Panc1 (cell line): ENCODE data around the gene PRR29. TPM values are rescaled to one million over a fixed set of nuclear protein-coding genes. Genes with fewer than 3 reads are reported as not detected.
A peak's percentile ranks its signal among the peaks of the same experiment; 100 is the strongest.

ENCODE experiments used
- ATAC-seq: fragments of 200-7000 bp; cut with Tn5 transposase; 2 replicates; pipeline ENCODE4 v1.9.1; 2020; ENCODE audit warnings: mild to moderate bottlenecking, moderate library complexity
- BruUV-seq: library from RNA; stranded (reverse); fragments of 400-500 nt; replicated peaks from 2 replicates; lab custom pipeline; 2021; lab: Mats Ljungman, UMichigan
- CTCF ChIA-PET: fragments of 300-600 bp; sonication (Branson Sonifier 250); formaldehyde crosslinking; loops from one replicate; lab custom pipeline; 2022; ENCODE audit warnings: antibody characterized with exemption; lab: Charles Lee
- POLR2A ChIA-PET: fragments of 300-600 bp; sonication (Branson Sonifier 250); formaldehyde crosslinking; loops from one replicate; lab custom pipeline; 2022; ENCODE audit warnings: antibody characterized with exemption; lab: Charles Lee
- DNase-seq: peaks from one replicate; pipeline ENCODE4 v3.0.0-alpha.2; 2010; ENCODE audit warnings: low read depth, low spot score
- H3K27ac ChIP-seq: 2 replicates; pipeline ENCODE4 v1.5.1; 2011; ENCODE audit warnings: mild to moderate bottlenecking, low read length, inconsistent platforms
- H3K27me3 ChIP-seq: fragments of 200-500 bp; sonication (Bioruptor generic); 2 replicates; pipeline ENCODE4 v1.6.0; 2014; ENCODE audit warnings: low read length, inconsistent platforms; ENCODE audit not compliant: control insufficient read depth, insufficient read depth
- H3K36me3 ChIP-seq: fragments of 200-500 bp; sonication (Bioruptor generic); 2 replicates; pipeline ENCODE4 v1.5.1; 2014; ENCODE audit warnings: inconsistent platforms, mild to moderate bottlenecking, low read length, moderate library complexity; ENCODE audit not compliant: control insufficient read depth, insufficient read depth
- H3K4me1 ChIP-seq: 2 replicates; pipeline ENCODE4 v1.5.1; 2011; ENCODE audit warnings: inconsistent platforms, mild to moderate bottlenecking, low read length, moderate library complexity; ENCODE audit not compliant: control insufficient read depth, insufficient read depth
- H3K4me3 ChIP-seq, 2 experiments: 2 replicates each; pipeline ENCODE4 v1.5.1; 2011 to 2012; ENCODE audit warnings: low read depth in 2 of 2, low read length in 2 of 2, mild to moderate bottlenecking in 2 of 2, inconsistent platforms in 1 of 2, moderate library complexity in 1 of 2
- H3K9me3 ChIP-seq: fragments of 200-500 bp; sonication (Bioruptor generic); 2 replicates; pipeline ENCODE4 v1.5.1; 2014; ENCODE audit warnings: low read depth, mild to moderate bottlenecking, inconsistent platforms, low read length, moderate library complexity; ENCODE audit not compliant: control insufficient read depth, insufficient read depth
- POLR2AphosphoS5 ChIP-seq: IDR thresholded peaks from 2 replicates; pipeline ENCODE4 v1.6.1; 2012; ENCODE audit warnings: mild to moderate bottlenecking, low read depth, low read length, moderate library complexity
- SIN3A ChIP-seq: IDR thresholded peaks from 2 replicates; pipeline ENCODE4 v1.6.1; 2012; ENCODE audit warnings: low read depth, mild to moderate bottlenecking, low read length, moderate library complexity, borderline replicate concordance; ENCODE audit not compliant: insufficient read depth
- TCF7L2 ChIP-seq: IDR thresholded peaks from 2 replicates; pipeline ENCODE4 v1.6.1; 2011; ENCODE audit warnings: mild to moderate bottlenecking, low read depth, low read length, inconsistent platforms
- in situ Hi-C: cut with HindIII; loops from 2 replicates; pipeline ENCODE4 v1.10.0; 2016; ENCODE audit warnings: low sequenced_read_pairs, low pct_unique_long_range_greater_than_20kb
- intact Hi-C: fragments of 100-400 bp; cut with micrococcal nuclease; formaldehyde crosslinking; loops from one replicate; pipeline ENCODE4 v1.10.0; 2022; ENCODE audit not compliant: unreplicated experiment
- total RNA-seq: library from RNA; stranded (reverse); gene quantifications from one replicate; pipeline ENCODE4 v1.2.1, GENCODE V29; 2021; ENCODE audit not compliant: unreplicated experiment
- TF ChIP-seq, protein P1 (sequence below), 2 experiments: IDR thresholded peaks; 2 replicates each; pipeline ENCODE4 v1.6.1; 2011 to 2012; ENCODE audit warnings: low read depth in 2 of 2, control low read depth in 1 of 2, low read length in 1 of 2, mild to moderate bottlenecking in 1 of 2, moderate library complexity in 1 of 2; ENCODE audit not compliant: insufficient read depth in 1 of 2
- TF ChIP-seq, protein P2 (sequence below): fragments of 450-650 bp; IDR thresholded peaks from 2 replicates; pipeline ENCODE4 v1.5.1; 2017; ENCODE audit warnings: mild to moderate bottlenecking

Gene PRR29
- total RNA-seq, 1 experiment from 2014 or later: 0.10 TPM

DNA sequence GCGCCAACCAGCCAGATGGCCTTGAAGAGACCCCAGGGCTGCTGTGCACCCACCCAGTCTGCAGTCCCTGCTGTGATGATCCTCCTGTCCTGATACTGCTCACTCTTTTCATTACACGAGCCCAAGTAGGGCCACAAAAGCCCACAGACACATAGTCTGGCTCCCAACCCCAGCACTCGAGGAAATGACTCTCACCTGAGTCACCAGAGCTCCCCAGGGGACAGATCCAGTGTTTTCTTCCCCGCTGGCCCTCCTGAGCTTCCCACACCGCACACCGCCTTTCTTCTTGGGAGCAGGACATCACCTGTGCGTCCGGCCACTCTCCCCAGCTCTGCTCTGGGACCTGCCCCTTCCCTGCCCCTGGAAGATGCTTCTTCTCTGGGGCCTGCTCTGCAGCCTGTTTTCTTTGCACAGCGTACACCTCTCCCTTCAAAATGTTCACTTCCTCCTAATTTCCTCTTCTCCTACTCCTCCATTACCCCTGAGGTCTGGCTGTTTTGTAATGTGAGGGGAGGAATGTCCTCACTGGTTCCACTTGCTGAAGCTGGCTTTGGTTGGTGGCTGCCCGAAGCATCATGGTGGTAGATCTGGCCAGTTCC, 23.5 kb upstream of the PRR29 start:
- no peaks in the 10 kb centered on the region for H3K9me3 ChIP-seq
- POLR2A ChIA-PET: no interaction called here
- intact Hi-C loops (no loop called here), in situ Hi-C loops (no loop called here)
- no TSS peak for BruUV-seq
- no peak overlapping the region for H3K27ac ChIP-seq
- CTCF ChIA-PET: interaction anchor here (1.2 to 1.4 kb wide), 2 partner anchors 8 to 28 kb away, joined by 4 to 8 read pairs; no protein-coding TSS in a partner anchor
- no peak for TF ChIP-seq POLR2AphosphoS5
- TF ChIP-seq TCF7L2: no peak
- TF ChIP-seq, protein P1, sequence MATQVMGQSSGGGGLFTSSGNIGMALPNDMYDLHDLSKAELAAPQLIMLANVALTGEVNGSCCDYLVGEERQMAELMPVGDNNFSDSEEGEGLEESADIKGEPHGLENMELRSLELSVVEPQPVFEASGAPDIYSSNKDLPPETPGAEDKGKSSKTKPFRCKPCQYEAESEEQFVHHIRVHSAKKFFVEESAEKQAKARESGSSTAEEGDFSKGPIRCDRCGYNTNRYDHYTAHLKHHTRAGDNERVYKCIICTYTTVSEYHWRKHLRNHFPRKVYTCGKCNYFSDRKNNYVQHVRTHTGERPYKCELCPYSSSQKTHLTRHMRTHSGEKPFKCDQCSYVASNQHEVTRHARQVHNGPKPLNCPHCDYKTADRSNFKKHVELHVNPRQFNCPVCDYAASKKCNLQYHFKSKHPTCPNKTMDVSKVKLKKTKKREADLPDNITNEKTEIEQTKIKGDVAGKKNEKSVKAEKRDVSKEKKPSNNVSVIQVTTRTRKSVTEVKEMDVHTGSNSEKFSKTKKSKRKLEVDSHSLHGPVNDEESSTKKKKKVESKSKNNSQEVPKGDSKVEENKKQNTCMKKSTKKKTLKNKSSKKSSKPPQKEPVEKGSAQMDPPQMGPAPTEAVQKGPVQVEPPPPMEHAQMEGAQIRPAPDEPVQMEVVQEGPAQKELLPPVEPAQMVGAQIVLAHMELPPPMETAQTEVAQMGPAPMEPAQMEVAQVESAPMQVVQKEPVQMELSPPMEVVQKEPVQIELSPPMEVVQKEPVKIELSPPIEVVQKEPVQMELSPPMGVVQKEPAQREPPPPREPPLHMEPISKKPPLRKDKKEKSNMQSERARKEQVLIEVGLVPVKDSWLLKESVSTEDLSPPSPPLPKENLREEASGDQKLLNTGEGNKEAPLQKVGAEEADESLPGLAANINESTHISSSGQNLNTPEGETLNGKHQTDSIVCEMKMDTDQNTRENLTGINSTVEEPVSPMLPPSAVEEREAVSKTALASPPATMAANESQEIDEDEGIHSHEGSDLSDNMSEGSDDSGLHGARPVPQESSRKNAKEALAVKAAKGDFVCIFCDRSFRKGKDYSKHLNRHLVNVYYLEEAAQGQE (IDR thresholded peaks at IDR 0.05; ENCODE audit: insufficient read depth in 1 of 2, low read depth in 2 of 2, low read length in 1 of 2): no peak
- TF ChIP-seq, protein P2, sequence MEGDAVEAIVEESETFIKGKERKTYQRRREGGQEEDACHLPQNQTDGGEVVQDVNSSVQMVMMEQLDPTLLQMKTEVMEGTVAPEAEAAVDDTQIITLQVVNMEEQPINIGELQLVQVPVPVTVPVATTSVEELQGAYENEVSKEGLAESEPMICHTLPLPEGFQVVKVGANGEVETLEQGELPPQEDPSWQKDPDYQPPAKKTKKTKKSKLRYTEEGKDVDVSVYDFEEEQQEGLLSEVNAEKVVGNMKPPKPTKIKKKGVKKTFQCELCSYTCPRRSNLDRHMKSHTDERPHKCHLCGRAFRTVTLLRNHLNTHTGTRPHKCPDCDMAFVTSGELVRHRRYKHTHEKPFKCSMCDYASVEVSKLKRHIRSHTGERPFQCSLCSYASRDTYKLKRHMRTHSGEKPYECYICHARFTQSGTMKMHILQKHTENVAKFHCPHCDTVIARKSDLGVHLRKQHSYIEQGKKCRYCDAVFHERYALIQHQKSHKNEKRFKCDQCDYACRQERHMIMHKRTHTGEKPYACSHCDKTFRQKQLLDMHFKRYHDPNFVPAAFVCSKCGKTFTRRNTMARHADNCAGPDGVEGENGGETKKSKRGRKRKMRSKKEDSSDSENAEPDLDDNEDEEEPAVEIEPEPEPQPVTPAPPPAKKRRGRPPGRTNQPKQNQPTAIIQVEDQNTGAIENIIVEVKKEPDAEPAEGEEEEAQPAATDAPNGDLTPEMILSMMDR: no peak
- TF ChIP-seq SIN3A: no peak
- H3K27me3 ChIP-seq: no peaks in the 10 kb centered on the region
- no peak overlapping the region for H3K4me3 ChIP-seq
- DNase-seq: no peak
- H3K36me3 ChIP-seq: no peaks in the 10 kb centered on the region
- ATAC-seq: peak; percentile 92
- peaks cover 4% of the 10 kb centered on the region; the same call in 1 of the 2 replicates for H3K4me1 ChIP-seq

DNA sequence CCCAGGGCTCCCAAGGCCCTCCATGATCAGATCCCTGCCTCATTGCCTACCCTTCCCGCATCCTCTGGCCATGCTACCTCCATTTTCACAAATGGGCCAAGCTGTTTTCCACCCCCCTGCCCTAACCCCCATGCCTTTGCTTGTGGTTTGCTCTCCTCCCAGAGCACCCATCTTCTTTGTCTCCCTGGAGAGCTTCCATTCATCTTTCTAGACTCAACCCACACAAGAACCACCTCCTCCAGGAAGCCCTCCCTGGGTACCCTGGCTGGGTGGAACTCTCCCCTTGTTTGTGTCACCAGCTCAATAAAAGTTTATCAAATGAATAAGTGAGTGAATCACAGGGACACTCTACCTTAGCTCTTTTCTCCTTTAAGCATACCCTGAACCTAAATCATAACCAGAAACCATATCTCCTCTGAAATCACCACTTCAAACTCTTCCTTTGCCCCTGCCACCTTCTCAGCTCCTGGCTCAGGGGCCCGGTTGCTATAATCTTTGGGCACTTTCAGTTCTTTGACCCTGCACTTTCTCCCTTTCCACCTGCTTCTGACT, 22.5 kb upstream of the PRR29 start:
- H3K27me3 ChIP-seq: no peaks in the 10 kb centered on the region
- TF ChIP-seq, protein P2: no peak
- TF ChIP-seq TCF7L2: no peak
- TF ChIP-seq, protein P1 (IDR thresholded peaks at IDR 0.05; ENCODE audit: insufficient read depth in 1 of 2, low read depth in 2 of 2, low read length in 1 of 2): no peak
- no peak for TF ChIP-seq POLR2AphosphoS5
- no peak for TF ChIP-seq SIN3A
- ATAC-seq (no peak), DNase-seq (no peak)
- no peaks in the 10 kb centered on the region for H3K36me3 ChIP-seq
- no peak overlapping the region for H3K4me3 ChIP-seq
- no TSS peak for BruUV-seq
- peaks cover 4% of the 10 kb centered on the region; the same call in 1 of the 2 replicates for H3K4me1 ChIP-seq
- CTCF ChIA-PET: interaction anchor here (1.2 to 1.4 kb wide), 2 partner anchors 9 to 29 kb away, joined by 4 to 8 read pairs; no protein-coding TSS in a partner anchor
- in situ Hi-C loops: no loop called here
- intact Hi-C loops: no loop called here
- H3K27ac ChIP-seq: no peak overlapping the region
- POLR2A ChIA-PET: no interaction called here
- H3K9me3 ChIP-seq: no peaks in the 10 kb centered on the region
